Thoracic aorta (tissue), 2 donors: ENCODE measurements around the gene SRP54. TPM values are rescaled to one million over a fixed set of nuclear protein-coding genes. Genes with fewer than 3 reads are reported as not detected.

Source experiments
- ATAC-seq: fragments of 150-250 bp; one replicate; pipeline ENCODE4 v1.8.0; 2017; ENCODE audit warnings: low read depth; ENCODE audit not compliant: insufficient number of reproducible peaks, low FRiP score
- DNase-seq: peaks from one replicate; pipeline ENCODE4 v3.0.0-alpha.2; 2020; ENCODE audit warnings: low spot score
- H3K27ac ChIP-seq, 2 donors: fragments of 200-600 bp; sonication (generic); 1 replicate in 1 of 2; 2 replicates in 1 of 2; pipeline ENCODE4 v1.5.1; 2016; ENCODE audit warnings: mild to moderate bottlenecking in 2 of 2, moderate library complexity in 2 of 2
- H3K27me3 ChIP-seq: fragments of 200-600 bp; sonication (generic); replicated peaks from 2 replicates; pipeline ENCODE4 v1.6.0; 2016; ENCODE audit warnings: mild to moderate bottlenecking; ENCODE audit not compliant: insufficient read depth
- H3K36me3 ChIP-seq: fragments of 200-600 bp; sonication (generic); one replicate; pipeline ENCODE4 v1.5.1; 2016
- H3K4me1 ChIP-seq, 2 donors: fragments of 200-600 bp; sonication (generic); 1 replicate in 1 of 2; 2 replicates in 1 of 2; pipeline versions ENCODE4 v1.5.1 to v1.6.0; 2016; ENCODE audit warnings: low read depth in 2 of 2, mild to moderate bottlenecking in 1 of 2; ENCODE audit not compliant: control insufficient read depth in 1 of 2
- H3K4me3 ChIP-seq: fragments of 200-600 bp; sonication (generic); 2 replicates; pipeline ENCODE4 v1.5.1; 2016; ENCODE audit warnings: mild to moderate bottlenecking
- H3K9me3 ChIP-seq: fragments of 200-600 bp; sonication (generic); 2 replicates; pipeline ENCODE4 v1.5.1; 2016
- CTCF ChIP-seq: fragments of 200-600 bp; sonication (generic); IDR thresholded peaks from one replicate; pipeline ENCODE4 v1.5.1; 2019; ENCODE audit warnings: antibody characterized with exemption
- total RNA-seq, 2 donors: library from RNA; depleted of rRNA; stranded (reverse); fragments of >200 nt; gene quantifications; one replicate each; pipeline versions ENCODE4 v1.1.0 to v1.2.3, GENCODE V29; 2016

SRP54 gene
- total RNA-seq, 2 donors from 2014 or later = 57.1 to 87.2 TPM

- Histone ChIP-seq H3K36me3 (peaks cover 6% of the 10 kb centered on the region), H3K4me1 (no peaks in the 10 kb centered on the region), H3K27ac (no peak overlapping the region)
Measured at GRCh38 chr14:34943506-34943905, 39.3 kb upstream of the SRP54 start.

GRCh38 chr14:34944744-34945143 is 38.0 kb upstream of the SRP54 start:
- ATAC-seq = no peak
- no peak for TF ChIP-seq CTCF
- DNase-seq = no peak
- Histone ChIP-seq H3K4me1 (no peaks in the 10 kb centered on the region), H3K9me3 (peaks cover 13% of the 10 kb centered on the region), H3K4me3 (no peak overlapping the region), H3K27ac (no peak overlapping the region), H3K27me3 (no peaks in the 10 kb centered on the region), H3K36me3 (no peaks in the 10 kb centered on the region)

More at GRCh38 chr14:34943506-34943905, 39.3 kb upstream of the SRP54 start:
- TF ChIP-seq CTCF = no peak
- no peak for DNase-seq
- no peak overlapping the region for H3K4me3 ChIP-seq
- no peak for ATAC-seq
- no peaks in the 10 kb centered on the region for H3K27me3 ChIP-seq
- peaks cover 13% of the 10 kb centered on the region for H3K9me3 ChIP-seq

GRCh38 chr14:34946699-34947098 is 36.1 kb upstream of the SRP54 start:
- Histone ChIP-seq H3K4me1 (no peaks in the 10 kb centered on the region), H3K27me3 (no peaks in the 10 kb centered on the region), H3K9me3 (peaks cover 13% of the 10 kb centered on the region), H3K27ac (no peak overlapping the region), H3K4me3 (no peak overlapping the region), H3K36me3 (peaks cover 5% of the 10 kb centered on the region)
- no peak for DNase-seq
- no peak for TF ChIP-seq CTCF
- no peak for ATAC-seq

- H3K9me3 ChIP-seq = no peaks in the 10 kb centered on the region
- H3K27me3 ChIP-seq = no peaks in the 10 kb centered on the region
- no peak for TF ChIP-seq CTCF
- no peaks in the 10 kb centered on the region for H3K4me1 ChIP-seq
- DNase-seq = no peak
- ATAC-seq = no peak
- H3K36me3 ChIP-seq = peaks cover 12% of the 10 kb centered on the region
- H3K27ac ChIP-seq = no peak overlapping the region
- H3K4me3 ChIP-seq = no peak overlapping the region
Measured at GRCh38 chr14:34951286-34951685, 31.5 kb upstream of the SRP54 start.

- no peak overlapping the region for H3K27ac ChIP-seq
- no peaks in the 10 kb centered on the region for H3K27me3 ChIP-seq
- H3K4me1 ChIP-seq = no peaks in the 10 kb centered on the region
- H3K9me3 ChIP-seq = no peaks in the 10 kb centered on the region
- H3K4me3 ChIP-seq = no peak overlapping the region
- peaks cover 11% of the 10 kb centered on the region for H3K36me3 ChIP-seq
- DNase-seq = no peak
- TF ChIP-seq CTCF = no peak
- ATAC-seq = no peak
Measured at GRCh38 chr14:34956931-34957330, 25.9 kb upstream of the SRP54 start.
